ENCODE measurements around the gene GTF2IRD2. TPM values are rescaled to one million over a fixed set of nuclear protein-coding genes. Genes with fewer than 3 reads are reported as not detected.

Gene GTF2IRD2
- total RNA-seq, 1 donor from 2014 or later: 21.3 TPM

Other genes with a start within 250 kb of the GTF2IRD2 start
- gene GTF2I, start 193.9 kb downstream of the GTF2IRD2 start, total RNA-seq: 134 TPM
- gene NCF1, start 77.6 kb downstream of the GTF2IRD2 start, total RNA-seq: 3.9 TPM
- 29.0 TPM for gene CASTOR2, start 113.1 kb upstream of the GTF2IRD2 start, total RNA-seq
- gene RCC1L, start 222.2 kb upstream of the GTF2IRD2 start, total RNA-seq: 49.3 TPM
- gene GTF2IRD2B, start 241.0 kb upstream of the GTF2IRD2 start, total RNA-seq: 30.8 TPM

Data from left ventricle myocardium superior (tissue), 1 donor.